ENCODE measurements around the gene COMMD9.

DNA sequence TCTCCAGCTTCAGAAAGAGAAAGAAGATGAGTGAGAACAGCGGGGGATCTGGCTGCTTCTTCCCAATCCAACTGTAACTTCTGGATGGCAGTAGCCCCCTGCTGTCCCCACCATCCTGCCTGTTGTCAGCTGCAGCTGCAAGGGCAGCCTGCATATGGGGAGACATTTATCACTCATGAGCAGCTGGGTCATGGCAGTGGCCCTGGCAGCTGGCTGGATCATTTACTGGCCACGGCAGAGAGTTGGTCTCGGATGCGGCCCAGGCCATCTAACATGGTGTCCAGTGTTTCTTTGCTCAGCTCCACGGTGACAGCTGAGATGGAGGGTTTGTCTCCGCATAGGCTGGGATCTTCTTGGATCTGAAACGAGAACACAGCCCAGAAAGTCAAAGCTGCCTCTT, 14.8 kb downstream of the COMMD9 start:
- no peak for TF ChIP-seq POLR2A (IDR thresholded peaks at IDR 0.05)
- TF ChIP-seq, protein P1, sequence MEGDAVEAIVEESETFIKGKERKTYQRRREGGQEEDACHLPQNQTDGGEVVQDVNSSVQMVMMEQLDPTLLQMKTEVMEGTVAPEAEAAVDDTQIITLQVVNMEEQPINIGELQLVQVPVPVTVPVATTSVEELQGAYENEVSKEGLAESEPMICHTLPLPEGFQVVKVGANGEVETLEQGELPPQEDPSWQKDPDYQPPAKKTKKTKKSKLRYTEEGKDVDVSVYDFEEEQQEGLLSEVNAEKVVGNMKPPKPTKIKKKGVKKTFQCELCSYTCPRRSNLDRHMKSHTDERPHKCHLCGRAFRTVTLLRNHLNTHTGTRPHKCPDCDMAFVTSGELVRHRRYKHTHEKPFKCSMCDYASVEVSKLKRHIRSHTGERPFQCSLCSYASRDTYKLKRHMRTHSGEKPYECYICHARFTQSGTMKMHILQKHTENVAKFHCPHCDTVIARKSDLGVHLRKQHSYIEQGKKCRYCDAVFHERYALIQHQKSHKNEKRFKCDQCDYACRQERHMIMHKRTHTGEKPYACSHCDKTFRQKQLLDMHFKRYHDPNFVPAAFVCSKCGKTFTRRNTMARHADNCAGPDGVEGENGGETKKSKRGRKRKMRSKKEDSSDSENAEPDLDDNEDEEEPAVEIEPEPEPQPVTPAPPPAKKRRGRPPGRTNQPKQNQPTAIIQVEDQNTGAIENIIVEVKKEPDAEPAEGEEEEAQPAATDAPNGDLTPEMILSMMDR (IDR thresholded peaks at IDR 0.05): no peak
